MCF 10A (cell line): ENCODE measurements around the gene PAFAH1B2. TPM values are rescaled to one million over a fixed set of nuclear protein-coding genes. Genes with fewer than 3 reads are reported as not detected.
"Not testable (repeated sequence)": the region's sequence is repeated elsewhere in the genome, so short reads cannot be mapped to it uniquely, and the experiment has no call there.

Source experiments
- BruUV-seq: library from RNA; stranded (reverse); fragments of 400-500 nt; replicated peaks from 2 replicates; lab custom pipeline; 2021; lab: Mats Ljungman, UMichigan
- CTCF ChIA-PET: fragments of 300-600 bp; sonication (Branson Sonifier 250); formaldehyde crosslinking; extraction: SDS; loops from one replicate; lab custom pipeline; 2021; ENCODE audit warnings: antibody characterized with exemption, inconsistent platforms; lab: Yijun Ruan, JAX
- POLR2A ChIA-PET: fragments of 300-600, 350-650 bp; sonication (Branson Sonifier 250); formaldehyde crosslinking; extraction: SDS; loops from one replicate; lab custom pipeline; 2020; ENCODE audit warnings: antibody characterized with exemption, inconsistent platforms; lab: Yijun Ruan, JAX
- DNase-seq: peaks from one replicate; pipeline ENCODE4 v3.0.0-alpha.2; 2018; ENCODE audit not compliant: unreplicated experiment
- H3K27ac Mint-ChIP-seq: one replicate; pipeline ENCODE4 v1.8.0; 2022; ENCODE audit warnings: mild to moderate bottlenecking, low read depth, mixed read lengths; ENCODE audit not compliant: unreplicated experiment
- H3K27me3 Mint-ChIP-seq: one replicate; pipeline ENCODE4 v1.8.0; 2022; ENCODE audit warnings: mixed read lengths; ENCODE audit not compliant: insufficient read depth, unreplicated experiment
- H3K36me3 Mint-ChIP-seq: one replicate; pipeline ENCODE4 v1.8.0; 2022; ENCODE audit warnings: mild to moderate bottlenecking, moderate library complexity, mixed read lengths; ENCODE audit not compliant: insufficient read depth, unreplicated experiment
- H3K4me1 Mint-ChIP-seq: one replicate; pipeline ENCODE4 v1.8.0; 2022; ENCODE audit warnings: mixed read lengths; ENCODE audit not compliant: insufficient read depth, unreplicated experiment
- H3K4me3 Mint-ChIP-seq: one replicate; pipeline ENCODE4 v1.8.0; 2022; ENCODE audit warnings: mild to moderate bottlenecking, moderate library complexity, mixed read lengths; ENCODE audit not compliant: unreplicated experiment
- H3K9me3 Mint-ChIP-seq: one replicate; pipeline ENCODE4 v1.8.0; 2022; ENCODE audit warnings: mixed read lengths; ENCODE audit not compliant: unreplicated experiment
- CTCF ChIP-seq: fragments of 200-600 bp; IDR thresholded peaks from one replicate; pipeline ENCODE4 v1.8.0; 2022; ENCODE audit warnings: antibody characterized with exemption, mild to moderate bottlenecking; ENCODE audit not compliant: unreplicated experiment
- intact Hi-C: fragments of 100-400 bp; cut with micrococcal nuclease; formaldehyde crosslinking; loops from 2 replicates; pipeline ENCODE4 v1.14.1; 2022
- total RNA-seq: library from RNA; stranded (reverse); gene quantifications from 2 replicates; pipeline ENCODE4 v1.2.3, GENCODE V29; 2022

Gene PAFAH1B2
- total RNA-seq, 1 experiment from 2014 or later, result 146 TPM

DNA sequence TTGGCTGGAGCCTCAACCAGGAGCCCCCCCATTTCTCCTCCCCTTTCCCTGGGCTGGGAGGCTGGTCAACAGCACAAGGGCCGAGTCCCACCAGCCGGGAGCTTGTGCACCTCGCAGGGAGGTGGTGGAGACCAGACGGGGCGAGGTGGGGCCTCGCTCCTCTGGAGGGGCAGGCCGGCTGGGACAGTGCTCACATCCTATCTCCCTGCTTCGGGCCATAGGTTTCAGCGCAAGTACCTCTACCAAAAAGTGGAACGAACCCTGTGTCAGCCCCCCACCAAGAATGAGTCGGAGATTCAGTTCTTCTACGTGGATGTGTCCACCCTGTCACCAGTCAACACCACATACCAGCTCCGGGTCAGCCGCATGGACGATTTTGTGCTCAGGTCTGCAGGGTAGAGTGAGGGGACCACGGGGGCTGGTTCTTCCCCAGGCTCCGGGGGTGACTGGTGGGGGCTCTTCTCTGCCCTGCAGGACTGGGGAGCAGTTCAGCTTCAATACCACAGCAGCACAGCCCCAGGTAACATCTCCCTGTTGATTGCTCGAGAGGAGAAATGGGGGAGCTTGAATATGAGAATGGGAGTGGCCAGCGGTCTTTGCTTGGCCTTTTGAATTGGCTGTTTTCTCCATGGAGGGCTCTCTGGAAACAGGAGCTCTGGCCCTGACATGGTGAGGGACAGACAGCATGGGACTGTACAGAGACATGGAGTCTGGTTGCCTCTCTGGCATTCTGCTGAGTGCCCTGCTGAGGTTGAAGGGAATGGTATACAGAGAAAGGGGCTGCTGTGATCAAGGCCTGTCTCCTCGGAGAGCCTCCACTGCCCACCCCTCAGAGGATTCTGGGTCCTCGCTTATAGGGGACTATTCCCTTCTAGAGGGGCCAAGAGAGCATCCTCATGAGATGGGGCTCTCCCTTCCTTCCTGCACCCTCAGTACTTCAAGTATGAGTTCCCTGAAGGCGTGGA is 37.8 kb downstream of the PAFAH1B2 start:
- no peak overlapping the region for H3K4me3 Mint-ChIP-seq
- H3K4me1 Mint-ChIP-seq, result peaks cover 11% of the 10 kb centered on the region
- H3K27ac Mint-ChIP-seq, result no peak overlapping the region
- peaks cover 14% of the 10 kb centered on the region for H3K36me3 Mint-ChIP-seq
- POLR2A ChIA-PET, result interaction anchor here (0.6 to 4.2 kb wide), 4 partner anchors 13 to 494 kb away, joined by 3 to 83 read pairs (median 9); partner anchors contain the start of gene PAFAH1B2
- CTCF ChIA-PET, result interaction anchor here (0.7 to 4.7 kb wide), 5 partner anchors 13 to 270 kb away, joined by 3 to 34 read pairs (median 4); no protein-coding TSS in a partner anchor
- no TSS peak for BruUV-seq
- DNase-seq, result no peak
- H3K27me3 Mint-ChIP-seq, result no peaks in the 10 kb centered on the region
- no peaks in the 10 kb centered on the region for H3K9me3 Mint-ChIP-seq
- no peak for TF ChIP-seq CTCF
- intact Hi-C loops, result no loop called here

DNA sequence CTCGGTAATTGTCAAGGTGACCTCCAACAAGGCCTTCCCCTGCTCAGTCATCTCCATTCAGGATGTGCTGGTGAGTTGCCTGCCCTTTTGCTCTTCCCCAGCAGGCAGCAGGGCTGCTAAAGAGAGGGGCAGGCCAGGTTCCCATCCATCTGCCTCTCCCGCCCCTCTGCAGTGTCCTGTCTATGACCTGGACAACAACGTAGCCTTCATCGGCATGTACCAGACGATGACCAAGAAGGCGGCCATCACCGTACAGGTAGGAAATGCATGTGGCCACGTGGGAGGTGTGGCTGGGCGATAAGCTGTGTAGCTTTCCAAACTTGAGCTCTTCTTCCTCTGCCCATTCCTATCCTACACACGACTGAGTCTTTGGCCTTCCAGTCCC is 38.5 kb downstream of the PAFAH1B2 start:
- no peak for DNase-seq
- ChIA-PET CTCF (interaction anchor here (0.7 to 2.2 kb wide), 2 partner anchors 44 to 271 kb away, joined by 3 to 10 read pairs; no protein-coding TSS in a partner anchor), POLR2A (interaction anchor here (0.6 kb wide), 2 partner anchors 37 to 495 kb away, joined by 3 read pairs; no protein-coding TSS in a partner anchor)
- intact Hi-C loops, result no loop called here
- H3K9me3 Mint-ChIP-seq, result no peaks in the 10 kb centered on the region
- H3K27me3 Mint-ChIP-seq, result no peaks in the 10 kb centered on the region
- H3K4me3 Mint-ChIP-seq, result no peak overlapping the region
- H3K36me3 Mint-ChIP-seq, result peaks cover 14% of the 10 kb centered on the region
- TF ChIP-seq CTCF, result no peak
- H3K27ac Mint-ChIP-seq, result no peak overlapping the region
- H3K4me1 Mint-ChIP-seq, result peaks cover 11% of the 10 kb centered on the region
- no TSS peak for BruUV-seq

GRCh38 chr11:117183178-117183577 is 39.1 kb downstream of the PAFAH1B2 start:
- intact Hi-C loops, result not testable (repeated sequence)
- CTCF ChIA-PET, result interaction anchor here (2.2 kb wide), 1 partner anchor 43 kb away, joined by 10 read pairs; no protein-coding TSS in a partner anchor

GRCh38 chr11:117183724-117184349 is 39.8 kb downstream of the PAFAH1B2 start:
- POLR2A ChIA-PET, result no interaction called here
- Mint-ChIP-seq H3K4me1 (peaks cover 11% of the 10 kb centered on the region), H3K4me3 (no peak overlapping the region), H3K27me3 (no peaks in the 10 kb centered on the region), H3K36me3 (peaks cover 22% of the 10 kb centered on the region), H3K27ac (no peak overlapping the region), H3K9me3 (no peaks in the 10 kb centered on the region)
- CTCF ChIA-PET, result interaction anchor here (2.2 kb wide), 1 partner anchor 43 kb away, joined by 10 read pairs; no protein-coding TSS in a partner anchor
- TF ChIP-seq CTCF, result no peak
- no TSS peak for BruUV-seq
- DNase-seq, result no peak
- intact Hi-C loops, result no loop called here

More at GRCh38 chr11:117183178-117183577, 39.1 kb downstream of the PAFAH1B2 start:
- H3K36me3 Mint-ChIP-seq, result peaks cover 16% of the 10 kb centered on the region
- H3K9me3 Mint-ChIP-seq, BruUV-seq, DNase-seq, H3K27ac Mint-ChIP-seq, POLR2A ChIA-PET, H3K27me3 Mint-ChIP-seq, H3K4me3 Mint-ChIP-seq: not testable (repeated sequence)
- peaks cover 11% of the 10 kb centered on the region for H3K4me1 Mint-ChIP-seq
